Suprapubic skin (tissue), 4 donors: ENCODE data around the gene PRKACG. TPM values are rescaled to one million over a fixed set of nuclear protein-coding genes. Genes with fewer than 3 reads are reported as not detected.

Source experiments
- DNase-seq, 2 donors: peaks; one replicate each; pipeline ENCODE4 v3.0.0-alpha.2; 2019; ENCODE audit warnings: low spot score in 2 of 2
- H3K27ac ChIP-seq: fragments of 200-600 bp; sonication (generic); one replicate; pipeline ENCODE4 v1.5.1; 2019
- H3K27me3 ChIP-seq: fragments of 200-600 bp; sonication (generic); one replicate; pipeline ENCODE4 v1.5.1; 2019
- H3K36me3 ChIP-seq: fragments of 200-600 bp; sonication (generic); one replicate; pipeline ENCODE4 v1.5.1; 2019
- H3K4me1 ChIP-seq: fragments of 200-600 bp; sonication (generic); one replicate; pipeline ENCODE4 v1.5.1; 2019
- H3K4me3 ChIP-seq: fragments of 200-600 bp; sonication (generic); one replicate; pipeline ENCODE4 v1.5.1; 2019; ENCODE audit warnings: mild to moderate bottlenecking
- H3K9me3 ChIP-seq: fragments of 200-600 bp; sonication (generic); one replicate; pipeline ENCODE4 v1.5.1; 2019
- CTCF ChIP-seq, 2 donors: fragments of 200-600 bp in 1 of 2; fragments of 450-650 bp in 1 of 2; sonication (generic) in 1 of 2; IDR thresholded peaks; one replicate each; pipeline ENCODE4 v1.5.1; 2016 to 2019; ENCODE audit warnings: antibody characterized with exemption in 2 of 2, mild to moderate bottlenecking in 1 of 2, moderate library complexity in 1 of 2
- EP300 ChIP-seq: sonication (generic); formaldehyde crosslinking; IDR thresholded peaks from one replicate; pipeline ENCODE4 v1.6.1; 2017; ENCODE audit warnings: antibody characterized with exemption
- POLR2A ChIP-seq, 2 donors: fragments of 450-650 bp; IDR thresholded peaks; one replicate each; pipeline ENCODE4 v1.6.1; 2017; ENCODE audit warnings: antibody characterized with exemption in 2 of 2, mild to moderate bottlenecking in 2 of 2, moderate library complexity in 2 of 2
- POLR2AphosphoS5 ChIP-seq, 3 donors: sonication (generic); formaldehyde crosslinking; IDR thresholded peaks; one replicate each; pipeline ENCODE4 v1.6.1; 2017; ENCODE audit warnings: antibody characterized with exemption in 3 of 3
- WGBS: methylation state at CpG from one replicate; pipeline ENCODE4 v1.1.5; 2018; 5-methylcytosine and 5-hydroxymethylcytosine counted together
- total RNA-seq, 4 donors: library from RNA; depleted of rRNA; stranded (reverse); fragments of >200 nt; gene quantifications; one replicate each; pipeline ENCODE4 v1.1.0, GENCODE V29; 2016

The PRKACG gene
- total RNA-seq, 4 donors from 2014 or later, result not detected

DNA sequence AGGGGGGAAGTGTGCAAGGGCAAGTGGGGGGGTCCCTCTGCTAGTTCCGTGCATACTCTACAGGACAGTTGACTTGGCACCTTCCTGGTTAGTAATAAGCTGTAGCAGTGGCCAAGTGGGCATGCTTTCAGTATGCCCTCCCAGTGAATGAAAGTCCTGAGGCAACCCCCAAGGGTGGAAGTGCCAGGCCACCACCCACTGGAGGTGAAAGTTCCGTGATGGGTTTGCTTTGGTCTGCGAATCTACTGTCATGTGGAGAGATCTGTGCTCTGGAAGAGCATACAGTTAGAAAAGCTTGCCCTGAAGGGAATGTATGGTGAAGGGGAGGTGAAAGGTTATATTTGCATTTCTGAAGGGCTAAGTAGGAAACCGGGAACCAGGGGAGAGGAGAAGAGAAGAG, 31.9 kb upstream of the PRKACG start:
- DNase-seq, result peak in 1 of 2 donors; percentile 48
- Histone ChIP-seq H3K9me3 (no peaks in the 10 kb centered on the region), H3K4me1 (no peaks in the 10 kb centered on the region), H3K27me3 (no peaks in the 10 kb centered on the region), H3K4me3 (no peak overlapping the region), H3K27ac (no peak overlapping the region), H3K36me3 (peaks cover 32% of the 10 kb centered on the region)
- TF ChIP-seq POLR2A (IDR thresholded peaks at IDR 0.05), result no peak
- TF ChIP-seq POLR2AphosphoS5 (IDR thresholded peaks at IDR 0.05), result no peak
- TF ChIP-seq EP300, result no peak
- no peak for TF ChIP-seq CTCF (IDR thresholded peaks at IDR 0.05)
- 90% methylated on average over 4 of the region's 4 CpGs for WGBS

DNA sequence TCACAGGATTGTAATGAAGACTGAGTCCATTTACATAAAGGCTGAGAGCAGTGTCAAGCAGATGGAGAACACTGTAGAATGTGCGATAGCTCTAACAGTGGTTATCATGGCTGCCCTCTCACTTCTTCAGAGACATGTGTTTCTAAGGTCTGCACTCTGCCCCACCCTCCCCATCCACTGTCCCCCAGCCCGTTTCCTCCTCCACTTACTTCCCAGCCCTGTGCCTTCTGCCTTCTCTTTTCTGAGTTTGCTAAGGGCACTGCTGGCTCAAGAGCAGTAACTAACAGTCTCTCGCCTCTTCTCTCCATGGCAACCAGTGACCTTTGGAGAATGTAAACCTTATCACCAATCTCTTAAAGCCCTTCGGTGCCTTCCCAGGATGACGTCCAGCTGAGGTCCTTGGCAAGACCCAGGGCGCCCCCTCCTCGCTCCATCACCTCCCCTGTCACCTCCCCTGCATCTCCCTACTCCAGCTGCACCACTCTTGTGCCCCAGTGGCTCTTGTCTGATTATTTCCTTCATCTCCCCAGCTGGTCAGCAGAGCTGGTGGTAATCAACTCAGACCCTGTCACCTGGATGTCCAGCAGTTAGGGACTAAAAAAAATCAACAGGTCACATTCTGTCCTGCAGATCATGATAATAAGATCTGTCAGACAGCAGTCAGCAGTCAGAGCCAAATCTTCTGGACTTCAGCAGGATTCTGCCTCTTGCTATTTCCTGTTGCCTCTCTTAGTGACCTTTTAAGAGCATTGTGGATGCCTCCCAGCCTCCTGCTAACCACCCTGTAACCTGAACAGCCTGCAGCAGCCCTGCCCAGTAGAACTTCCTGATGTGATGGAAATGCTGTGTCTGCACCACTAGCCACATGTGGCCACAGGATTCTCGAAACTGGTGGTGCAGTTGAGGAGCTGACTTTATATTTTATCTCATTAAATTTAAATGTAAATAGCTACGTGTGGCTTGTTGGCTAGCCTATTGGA, 30.6 kb upstream of the PRKACG start:
- 72% methylated on average over 9 of the region's 9 CpGs for WGBS
- no peak overlapping the region for H3K4me3 ChIP-seq
- H3K9me3 ChIP-seq, result no peaks in the 10 kb centered on the region
- no peaks in the 10 kb centered on the region for H3K27me3 ChIP-seq
- H3K27ac ChIP-seq, result no peak overlapping the region
- TF ChIP-seq POLR2A (IDR thresholded peaks at IDR 0.05) (no peak), CTCF (IDR thresholded peaks at IDR 0.05) (no peak), POLR2AphosphoS5 (IDR thresholded peaks at IDR 0.05) (no peak), EP300 (no peak)
- H3K36me3 ChIP-seq, result peaks cover 27% of the 10 kb centered on the region
- no peak for DNase-seq
- H3K4me1 ChIP-seq, result no peaks in the 10 kb centered on the region

DNA sequence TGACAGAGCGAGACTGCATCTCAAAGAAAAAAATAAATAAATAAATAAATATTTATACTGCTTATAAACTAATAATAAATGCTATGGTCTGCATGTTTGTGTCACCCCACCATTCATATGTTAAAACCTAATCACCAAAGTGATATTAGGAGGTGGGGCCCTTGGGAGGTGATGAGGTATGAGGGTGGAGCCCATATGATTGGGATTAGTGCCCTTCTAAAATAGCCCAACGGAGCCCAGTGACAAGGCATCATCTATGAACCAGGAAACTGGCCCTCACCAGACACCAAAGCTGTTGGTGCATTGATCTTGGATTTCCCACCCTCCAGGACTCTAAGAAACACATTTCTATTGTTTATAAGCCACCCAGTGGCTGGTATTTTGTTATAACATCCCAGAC, 26.7 kb upstream of the PRKACG start:
- TF ChIP-seq POLR2AphosphoS5 (IDR thresholded peaks at IDR 0.05), result no peak
- TF ChIP-seq CTCF (IDR thresholded peaks at IDR 0.05), result no peak
- no peak for TF ChIP-seq EP300
- no peak for TF ChIP-seq POLR2A (IDR thresholded peaks at IDR 0.05)
- 100% methylated on average over 2 of the region's 2 CpGs for WGBS
- no peaks in the 10 kb centered on the region for H3K27me3 ChIP-seq
- peak in 1 of 2 donors; percentile 20 for DNase-seq
- H3K36me3 ChIP-seq, result no peaks in the 10 kb centered on the region
- H3K27ac ChIP-seq, result no peak overlapping the region
- H3K9me3 ChIP-seq, result no peaks in the 10 kb centered on the region
- H3K4me3 ChIP-seq, result no peak overlapping the region
- H3K4me1 ChIP-seq, result peaks cover 7% of the 10 kb centered on the region

- peaks cover 12% of the 10 kb centered on the region for H3K4me1 ChIP-seq
- peak overlapping the region; percentile 86 for H3K4me3 ChIP-seq
- H3K9me3 ChIP-seq, result no peaks in the 10 kb centered on the region
- no peak for TF ChIP-seq POLR2AphosphoS5 (IDR thresholded peaks at IDR 0.05)
- TF ChIP-seq POLR2A (IDR thresholded peaks at IDR 0.05), result no peak
- TF ChIP-seq EP300, result no peak
- no peak for TF ChIP-seq CTCF (IDR thresholded peaks at IDR 0.05)
- no peaks in the 10 kb centered on the region for H3K27me3 ChIP-seq
- H3K36me3 ChIP-seq, result no peaks in the 10 kb centered on the region
- WGBS, result 58% methylated on average over 10 of the region's 10 CpGs
- DNase-seq, result peak in 1 of 2 donors; percentile 50
- peak overlapping the region; percentile 89 for H3K27ac ChIP-seq
Observed at GRCh38 chr9:69036799-69037198, 22.9 kb upstream of the PRKACG start.

DNA sequence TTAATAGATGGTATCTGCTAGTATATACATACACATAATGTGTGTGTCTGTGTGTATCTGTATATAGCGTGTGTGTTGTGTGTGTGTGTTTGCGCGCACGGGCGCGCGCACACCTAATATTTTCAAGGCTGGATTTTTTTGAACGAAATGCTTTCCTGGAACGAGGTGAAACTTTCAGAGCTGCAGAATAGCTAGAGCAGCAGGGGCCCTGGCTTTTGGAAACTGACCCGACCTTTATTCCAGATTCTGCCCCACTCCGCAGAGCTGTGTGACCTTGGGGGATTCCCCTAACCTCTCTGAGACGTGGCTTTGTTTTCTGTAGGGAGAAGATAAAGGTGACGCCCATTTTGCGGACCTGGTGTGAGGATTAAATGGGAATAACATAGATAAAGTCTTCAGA, 22.4 kb upstream of the PRKACG start:
- H3K4me3 ChIP-seq, result peak overlapping the region; percentile 86
- peak overlapping the region; percentile 89 for H3K27ac ChIP-seq
- H3K36me3 ChIP-seq, result no peaks in the 10 kb centered on the region
- DNase-seq, result no peak
- no peaks in the 10 kb centered on the region for H3K27me3 ChIP-seq
- H3K9me3 ChIP-seq, result no peaks in the 10 kb centered on the region
- WGBS, result 7% methylated on average over 14 of the region's 14 CpGs
- peaks cover 12% of the 10 kb centered on the region for H3K4me1 ChIP-seq
- TF ChIP-seq POLR2AphosphoS5 (IDR thresholded peaks at IDR 0.05) (no peak), CTCF (IDR thresholded peaks at IDR 0.05) (no peak), POLR2A (IDR thresholded peaks at IDR 0.05) (no peak), EP300 (no peak)
